ENCODE data around the gene VPS37C. TPM values are rescaled to one million over a fixed set of nuclear protein-coding genes. Genes with fewer than 3 reads are reported as not detected.
A peak's percentile ranks its signal among the peaks of the same experiment; 100 is the strongest.

Gene VPS37C
- total and polyA plus RNA-seq, 9 of the 15 experiments (the other 6 are each of a cell fraction or from before 2014, with no cell fraction given), result 0.62 to 29.8 (median 11.5) TPM

DNA sequence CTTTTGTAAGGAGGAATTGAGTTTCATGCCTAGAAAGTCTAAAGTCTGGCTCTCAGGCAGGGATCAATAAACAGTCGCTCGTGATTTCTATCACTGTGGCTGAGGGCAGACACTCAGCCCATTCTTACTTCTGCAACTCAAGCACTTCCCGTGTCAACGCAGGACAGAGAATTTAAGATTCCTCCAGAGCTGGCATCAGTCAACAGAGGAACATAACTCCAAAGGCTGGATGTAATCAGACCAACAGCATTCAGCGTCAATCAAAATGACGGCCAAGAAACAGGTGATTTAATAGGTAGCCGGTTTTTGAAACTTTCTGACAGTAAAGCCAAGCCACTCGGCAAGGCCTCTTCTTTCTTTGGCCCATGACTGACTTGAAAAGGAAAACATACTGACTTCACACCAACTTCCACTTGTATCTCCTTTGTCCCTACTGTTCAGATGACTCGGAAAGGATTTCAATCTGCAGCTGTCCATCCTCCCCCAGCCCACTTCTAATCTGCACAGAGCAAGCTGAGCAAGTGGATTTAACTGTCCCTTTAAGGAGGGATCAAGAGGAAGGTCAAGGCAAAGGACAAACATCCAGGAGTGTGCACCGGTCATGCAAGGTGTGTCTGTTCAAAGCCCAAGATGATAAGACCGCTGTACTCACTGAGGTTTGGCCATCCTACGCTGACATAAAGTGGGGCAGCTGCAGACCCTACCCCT lies 9.5 kb downstream of the VPS37C start (continued):
- TF ChIP-seq XRCC4 (IDR thresholded peaks at IDR 0.05; ENCODE audit: extremely low read depth, insufficient read depth, insufficient read length) (no peak), RFX5 (IDR thresholded peaks at IDR 0.05; ENCODE audit: low read depth, low read length) (no peak), NBN (IDR thresholded peaks at IDR 0.05; ENCODE audit: low read depth) (0 out of 2 replicates have a peak, but pooled peaks have one; percentile 37), FOXJ2 (tag; IDR thresholded peaks at IDR 0.05) (no peak), SMAD3 (CRISPR knock-in tag; conservative IDR thresholded peaks at IDR 0.05) (no peak), HDAC2 (IDR thresholded peaks at IDR 0.05) (peak; percentile 62; the same call in 1 of the 2 replicates), CBX3 (IDR thresholded peaks at IDR 0.05; ENCODE audit: borderline replicate concordance in 1 of 2, low read length in 2 of 2) (no peak), GABPA (tag; conservative IDR thresholded peaks at IDR 0.05; ENCODE audit: low read depth) (no peak), PTBP1 (IDR thresholded peaks at IDR 0.05; ENCODE audit: low read depth, low read length) (no peak), EGR1 (conservative IDR thresholded peaks at IDR 0.05) (peak; percentile 28; the same call in 1 of the 2 replicates), NR2C2 (CRISPR knock-in tag; IDR thresholded peaks at IDR 0.05) (no peak), NR2C2 (tag; IDR thresholded peaks at IDR 0.05) (peak; percentile 54), MTA3 (IDR thresholded peaks at IDR 0.05; ENCODE audit: borderline replicate concordance) (no peak), ZNF197 (CRISPR knock-in tag; IDR thresholded peaks at IDR 0.05; ENCODE audit: low read depth) (no peak), SOX6 (IDR thresholded peaks at IDR 0.05) (peak; percentile 52; the same call in 1 of the 2 replicates), KLF16 (IDR thresholded peaks at IDR 0.05) (peak; percentile 86), HEY1 (CRISPR knock-in tag; IDR thresholded peaks at IDR 0.05; ENCODE audit: borderline replicate concordance) (no peak), MYBL2 (IDR thresholded peaks at IDR 0.05; ENCODE audit: low read depth) (no peak), MYBL2 (CRISPR knock-in tag; IDR thresholded peaks at IDR 0.05; ENCODE audit: borderline replicate concordance) (no peak), MYNN (IDR thresholded peaks at IDR 0.05) (peak; percentile 66; the same call in 1 of the 2 replicates), MYNN (CRISPR knock-in tag; IDR thresholded peaks at IDR 0.05) (no peak), ZNF165 (CRISPR knock-in tag; IDR thresholded peaks at IDR 0.05; ENCODE audit: borderline replicate concordance) (no peak), FOS (IDR thresholded peaks at IDR 0.05; ENCODE audit: extremely low read depth, insufficient read length) (no peak), LARP7 (IDR thresholded peaks at IDR 0.05) (no peak), PHB (CRISPR knock-in tag; IDR thresholded peaks at IDR 0.05) (no peak), BRD9 (IDR thresholded peaks at IDR 0.05; ENCODE audit: low read depth, partially characterized antibody) (no peak), SAFB2 (IDR thresholded peaks at IDR 0.05; ENCODE audit: borderline replicate concordance, low read depth, low read length, severe bottlenecking) (no peak)
- TF ChIP-seq, protein P1, sequence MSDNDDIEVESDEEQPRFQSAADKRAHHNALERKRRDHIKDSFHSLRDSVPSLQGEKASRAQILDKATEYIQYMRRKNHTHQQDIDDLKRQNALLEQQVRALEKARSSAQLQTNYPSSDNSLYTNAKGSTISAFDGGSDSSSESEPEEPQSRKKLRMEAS (CRISPR knock-in tag; IDR thresholded peaks at IDR 0.05), result no peak
- TF ChIP-seq, protein P2, sequence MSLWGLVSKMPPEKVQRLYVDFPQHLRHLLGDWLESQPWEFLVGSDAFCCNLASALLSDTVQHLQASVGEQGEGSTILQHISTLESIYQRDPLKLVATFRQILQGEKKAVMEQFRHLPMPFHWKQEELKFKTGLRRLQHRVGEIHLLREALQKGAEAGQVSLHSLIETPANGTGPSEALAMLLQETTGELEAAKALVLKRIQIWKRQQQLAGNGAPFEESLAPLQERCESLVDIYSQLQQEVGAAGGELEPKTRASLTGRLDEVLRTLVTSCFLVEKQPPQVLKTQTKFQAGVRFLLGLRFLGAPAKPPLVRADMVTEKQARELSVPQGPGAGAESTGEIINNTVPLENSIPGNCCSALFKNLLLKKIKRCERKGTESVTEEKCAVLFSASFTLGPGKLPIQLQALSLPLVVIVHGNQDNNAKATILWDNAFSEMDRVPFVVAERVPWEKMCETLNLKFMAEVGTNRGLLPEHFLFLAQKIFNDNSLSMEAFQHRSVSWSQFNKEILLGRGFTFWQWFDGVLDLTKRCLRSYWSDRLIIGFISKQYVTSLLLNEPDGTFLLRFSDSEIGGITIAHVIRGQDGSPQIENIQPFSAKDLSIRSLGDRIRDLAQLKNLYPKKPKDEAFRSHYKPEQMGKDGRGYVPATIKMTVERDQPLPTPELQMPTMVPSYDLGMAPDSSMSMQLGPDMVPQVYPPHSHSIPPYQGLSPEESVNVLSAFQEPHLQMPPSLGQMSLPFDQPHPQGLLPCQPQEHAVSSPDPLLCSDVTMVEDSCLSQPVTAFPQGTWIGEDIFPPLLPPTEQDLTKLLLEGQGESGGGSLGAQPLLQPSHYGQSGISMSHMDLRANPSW (CRISPR knock-in tag; IDR thresholded peaks at IDR 0.05), result no peak
